Measurements from ENCODE around the gene PTPRA.

GRCh38 chr20:2902291-2902690, 29.0 kb downstream of the PTPRA start:
- TF ChIP-seq CTCF (IDR thresholded peaks at IDR 0.05) = no peak
- TF ChIP-seq POLR2A (IDR thresholded peaks at IDR 0.05) = no peak

Data from uterus (tissue), 2 donors.